Placental epithelial cell (primary cell): ENCODE results near the gene STAM2. TPM values are rescaled to one million over a fixed set of nuclear protein-coding genes. Genes with fewer than 3 reads are reported as not detected.

ENCODE experiments used
- small RNA-seq: library from RNA; depleted of rRNA; stranded (forward); fragments of <200 nt; gene quantifications from one replicate; pipeline ENCODE3, GENCODE V24; 2012
- total RNA-seq: library from RNA; depleted of rRNA; stranded (reverse); fragments of >200 nt; gene quantifications from 2 replicates; pipeline ENCODE4 v1.2.3, GENCODE V29; 2012

Gene STAM2
- total RNA-seq = 21.2 and 32.5 TPM in 2 replicates

GRCh38 chr2:152175368-152176112 is at the start of gene STAM2:
Gene STAM2, minus strand, starts transcription at chr2:152175763. Its CDS starts 121 bp downstream, at chr2:152175642.

DNA sequence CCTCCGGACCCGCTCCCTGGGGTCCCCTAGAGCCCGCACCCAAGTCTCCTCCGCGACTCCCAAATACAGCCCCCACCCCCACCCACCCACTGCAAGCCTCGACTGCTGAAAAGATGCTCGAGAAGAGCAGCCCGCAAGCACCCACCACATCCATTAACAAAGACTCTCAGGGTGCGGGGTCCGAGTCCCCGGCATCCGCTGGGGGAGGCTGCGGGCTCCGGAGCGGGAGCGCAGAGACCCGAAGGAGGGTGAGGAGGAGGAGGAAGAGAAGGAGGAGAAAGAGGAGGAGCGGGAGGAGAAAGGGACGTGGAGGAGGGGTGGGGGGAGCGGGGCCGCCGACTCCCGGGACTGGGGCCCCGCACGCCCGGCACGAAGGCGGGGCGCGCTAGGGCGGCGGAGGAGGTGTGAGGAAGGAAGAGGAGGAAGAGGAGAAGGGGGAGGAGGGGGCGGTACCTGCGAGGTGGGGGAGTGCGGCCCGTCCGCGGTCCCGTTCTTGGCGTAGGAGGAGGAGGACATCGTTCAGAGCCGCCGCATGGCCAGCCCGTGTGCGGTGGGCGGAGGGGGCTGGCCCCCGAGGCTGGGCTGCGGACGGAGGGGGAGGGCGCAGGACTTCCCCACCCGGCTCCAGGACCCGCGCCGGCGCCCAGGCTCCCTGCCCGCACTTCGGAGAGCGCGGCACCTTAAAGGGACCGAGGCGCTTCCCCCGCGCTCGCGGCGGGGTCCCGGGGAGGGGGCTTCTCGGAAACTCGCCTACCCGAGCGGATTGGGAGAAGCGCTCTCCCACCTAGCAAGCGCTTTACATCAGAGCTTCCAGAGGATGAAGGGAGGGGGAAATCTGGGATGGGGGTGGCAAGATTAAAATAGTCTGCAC is 76.8 kb downstream of the STAM2 start, which contains the start of gene CACNB4:
TSS of gene CACNB4 (minus strand) at position 549 of the 871 bp plus-strand sequence.

Small RNA genes within 50 kb of the gene (small RNA-seq; reads per million reads assigned to genes)
- 0.12 reads per million for gene RPL30P2

Other genes with a start within 250 kb of the STAM2 start
- gene CACNB4, start 76.7 kb downstream of the STAM2 start, total RNA-seq = 0.22 and 2.7 TPM in 2 replicates
- 42.0 and 42.5 TPM in 2 replicates for gene FMNL2, start 159.4 kb upstream of the STAM2 start, total RNA-seq